ENCODE data around the gene SLMAP.

DNA sequence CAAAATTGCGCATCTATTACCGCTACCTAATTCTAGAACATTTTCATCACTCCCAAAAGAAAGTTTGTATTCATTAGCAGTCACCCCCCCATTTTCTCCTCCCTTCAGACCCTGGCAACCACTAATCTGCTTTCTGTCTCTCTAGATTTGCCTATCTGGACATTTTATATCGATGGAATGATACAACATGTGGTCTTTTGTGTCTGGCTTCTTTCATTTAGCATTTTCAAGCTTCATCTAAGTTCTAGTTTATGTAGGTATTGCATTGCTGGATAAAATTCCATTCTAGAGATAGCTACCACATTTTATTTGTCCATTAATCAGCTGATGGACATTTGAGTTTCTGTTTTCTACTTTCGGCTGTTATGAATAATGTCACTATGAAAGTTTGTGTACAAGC, 38.4 kb downstream of the SLMAP start:
- TF ChIP-seq, protein P1, sequence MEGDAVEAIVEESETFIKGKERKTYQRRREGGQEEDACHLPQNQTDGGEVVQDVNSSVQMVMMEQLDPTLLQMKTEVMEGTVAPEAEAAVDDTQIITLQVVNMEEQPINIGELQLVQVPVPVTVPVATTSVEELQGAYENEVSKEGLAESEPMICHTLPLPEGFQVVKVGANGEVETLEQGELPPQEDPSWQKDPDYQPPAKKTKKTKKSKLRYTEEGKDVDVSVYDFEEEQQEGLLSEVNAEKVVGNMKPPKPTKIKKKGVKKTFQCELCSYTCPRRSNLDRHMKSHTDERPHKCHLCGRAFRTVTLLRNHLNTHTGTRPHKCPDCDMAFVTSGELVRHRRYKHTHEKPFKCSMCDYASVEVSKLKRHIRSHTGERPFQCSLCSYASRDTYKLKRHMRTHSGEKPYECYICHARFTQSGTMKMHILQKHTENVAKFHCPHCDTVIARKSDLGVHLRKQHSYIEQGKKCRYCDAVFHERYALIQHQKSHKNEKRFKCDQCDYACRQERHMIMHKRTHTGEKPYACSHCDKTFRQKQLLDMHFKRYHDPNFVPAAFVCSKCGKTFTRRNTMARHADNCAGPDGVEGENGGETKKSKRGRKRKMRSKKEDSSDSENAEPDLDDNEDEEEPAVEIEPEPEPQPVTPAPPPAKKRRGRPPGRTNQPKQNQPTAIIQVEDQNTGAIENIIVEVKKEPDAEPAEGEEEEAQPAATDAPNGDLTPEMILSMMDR (IDR thresholded peaks at IDR 0.05), result no peak
- TF ChIP-seq TCF7L2 (IDR thresholded peaks at IDR 0.05; ENCODE audit: low read depth, low read length), result no peak
